T follicular helper cell (primary cell): Measurements from ENCODE around the gene CLSTN3.
"Not testable (repeated sequence)": the region's sequence is repeated elsewhere in the genome, so short reads cannot be mapped to it uniquely, and the experiment has no call there.

Experiments
- DNase-seq: peaks from one replicate; pipeline ENCODE4 v3.0.0-alpha.2; 2020; ENCODE audit warnings: low read depth

Gene CLSTN3

GRCh38 chr12:7150356-7150755 lies 20.2 kb downstream of the CLSTN3 start:
- no peak for DNase-seq

- no peak for DNase-seq
Measured at GRCh38 chr12:7150841-7151240, 20.7 kb downstream of the CLSTN3 start.

- DNase-seq: no peak
Measured at GRCh38 chr12:7151532-7151931, 21.4 kb downstream of the CLSTN3 start.

GRCh38 chr12:7152818-7153217 lies 22.6 kb downstream of the CLSTN3 start:
- DNase-seq: no peak

- DNase-seq: no peak
Measured at GRCh38 chr12:7154042-7154441, 23.9 kb downstream of the CLSTN3 start.

GRCh38 chr12:7154901-7155470 lies 24.8 kb downstream of the CLSTN3 start:
- no peak for DNase-seq

GRCh38 chr12:7155471-7156034 lies 25.4 kb downstream of the CLSTN3 start:
- DNase-seq: no peak

GRCh38 chr12:7156259-7157197 lies 26.4 kb downstream of the CLSTN3 start:
- no peak for DNase-seq

GRCh38 chr12:7157391-7157790 lies 27.2 kb downstream of the CLSTN3 start:
- DNase-seq: no peak

- no peak for DNase-seq
Measured at GRCh38 chr12:7158781-7159609, 28.8 kb downstream of the CLSTN3 start.

GRCh38 chr12:7160183-7160582 lies 30.0 kb downstream of the CLSTN3 start:
- no peak for DNase-seq

GRCh38 chr12:7161327-7161726 lies 31.2 kb downstream of the CLSTN3 start:
- DNase-seq: no peak

GRCh38 chr12:7161811-7162210 lies 31.6 kb downstream of the CLSTN3 start:
- no peak for DNase-seq

GRCh38 chr12:7162691-7163114 lies 32.5 kb downstream of the CLSTN3 start:
- DNase-seq: peak; percentile 6

GRCh38 chr12:7169951-7170350 lies 39.8 kb downstream of the CLSTN3 start:
- DNase-seq: no peak

- no peak for DNase-seq
Measured at GRCh38 chr12:7171854-7172253, 41.7 kb downstream of the CLSTN3 start.

GRCh38 chr12:7175493-7175892 lies 45.3 kb downstream of the CLSTN3 start:
- DNase-seq: no peak

GRCh38 chr12:7176595-7176994 lies 46.4 kb downstream of the CLSTN3 start:
- DNase-seq: no peak

- DNase-seq: no peak
Measured at GRCh38 chr12:7178481-7178880, 48.3 kb downstream of the CLSTN3 start.

- DNase-seq: no peak
Measured at GRCh38 chr12:7180685-7181084, 50.5 kb downstream of the CLSTN3 start.

- DNase-seq: not testable (repeated sequence)
Measured at GRCh38 chr12:7186058-7186457, 55.9 kb downstream of the CLSTN3 start.
